H1 (cell line): Measurements from ENCODE around the gene TMCO1. TPM values are rescaled to one million over a fixed set of nuclear protein-coding genes. Genes with fewer than 3 reads are reported as not detected.

Source experiments
- polyA plus RNA-seq, 7 experiments: library from polyadenylated mRNA; depleted of rRNA in 3 of 7; stranded (reverse) in 5 of 7; unstranded in 2 of 7; fragments of >200 nt in 5 of 7; fragments of 200-250 nt in 2 of 7; gene quantifications; 1 replicate in 5 of 7; 2 replicates in 1 of 7; 4 replicates in 1 of 7; pipeline versions ENCODE4 v1.2.1 to v1.2.3, GENCODE V29; 2011 to 2013; ENCODE audit warnings: missing spikeins in 2 of 7, mixed read lengths in 2 of 7
- total RNA-seq: library from RNA; stranded (reverse); fragmentation: NEBNext Ultra II Directional; extraction: Animal tissue kit (Norgen Biotek cat#: 25700); gene quantifications from 2 replicates; pipeline ENCODE4 v1.2.1, GENCODE V29; 2021
- TF ChIP-seq, protein P1 (sequence below), 3 experiments: IDR thresholded peaks; 1 replicate in 2 of 3; 2 replicates in 1 of 3; pipeline versions ENCODE4 v1.5.1 to v1.6.1; 2011; ENCODE audit warnings: low read length in 3 of 3, mild to moderate bottlenecking in 3 of 3, inconsistent platforms in 2 of 3, low read depth in 1 of 3, moderate library complexity in 1 of 3; ENCODE audit not compliant: insufficient read depth in 1 of 3; ENCODE audit errors: control extremely low read depth in 1 of 3

The TMCO1 gene
- total and polyA plus RNA-seq, 2 of the 8 experiments (the other 6 are each of a cell fraction or from before 2014, with no cell fraction given), result 61.6 to 63.8 TPM

DNA sequence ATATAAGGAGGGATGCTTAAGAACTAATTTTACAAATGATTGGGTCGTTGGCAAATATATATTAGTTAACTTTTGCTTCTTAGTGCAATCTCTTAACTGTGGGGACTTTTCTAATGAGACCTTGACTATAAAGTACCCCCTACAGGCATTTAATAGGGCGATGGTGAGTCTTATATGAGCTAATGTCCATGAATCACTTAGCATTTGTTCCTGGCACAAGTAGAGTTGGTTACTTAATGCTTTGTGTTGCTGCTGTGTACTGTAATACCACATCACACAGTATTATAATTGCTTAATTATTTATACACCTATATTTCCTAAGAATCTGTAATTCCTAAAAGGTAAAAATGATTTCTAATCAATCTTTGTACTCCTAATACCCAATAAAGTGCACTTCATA, 25.3 kb upstream of the TMCO1 start (continued):
- TF ChIP-seq, protein P1, sequence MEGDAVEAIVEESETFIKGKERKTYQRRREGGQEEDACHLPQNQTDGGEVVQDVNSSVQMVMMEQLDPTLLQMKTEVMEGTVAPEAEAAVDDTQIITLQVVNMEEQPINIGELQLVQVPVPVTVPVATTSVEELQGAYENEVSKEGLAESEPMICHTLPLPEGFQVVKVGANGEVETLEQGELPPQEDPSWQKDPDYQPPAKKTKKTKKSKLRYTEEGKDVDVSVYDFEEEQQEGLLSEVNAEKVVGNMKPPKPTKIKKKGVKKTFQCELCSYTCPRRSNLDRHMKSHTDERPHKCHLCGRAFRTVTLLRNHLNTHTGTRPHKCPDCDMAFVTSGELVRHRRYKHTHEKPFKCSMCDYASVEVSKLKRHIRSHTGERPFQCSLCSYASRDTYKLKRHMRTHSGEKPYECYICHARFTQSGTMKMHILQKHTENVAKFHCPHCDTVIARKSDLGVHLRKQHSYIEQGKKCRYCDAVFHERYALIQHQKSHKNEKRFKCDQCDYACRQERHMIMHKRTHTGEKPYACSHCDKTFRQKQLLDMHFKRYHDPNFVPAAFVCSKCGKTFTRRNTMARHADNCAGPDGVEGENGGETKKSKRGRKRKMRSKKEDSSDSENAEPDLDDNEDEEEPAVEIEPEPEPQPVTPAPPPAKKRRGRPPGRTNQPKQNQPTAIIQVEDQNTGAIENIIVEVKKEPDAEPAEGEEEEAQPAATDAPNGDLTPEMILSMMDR (IDR thresholded peaks at IDR 0.05; ENCODE audit: control extremely low read depth in 1 of 3, insufficient read depth in 1 of 3, low read depth in 1 of 3, low read length in 3 of 3), result no peak
